Spleen (tissue), 11 donors: ENCODE data around the gene CDC42EP5. TPM values are rescaled to one million over a fixed set of nuclear protein-coding genes. Genes with fewer than 3 reads are reported as not detected.
A peak's percentile ranks its signal among the peaks of the same experiment; 100 is the strongest.
"Not testable (repeated sequence)": the region's sequence is repeated elsewhere in the genome, so short reads cannot be mapped to it uniquely, and the experiment has no call there.

Experiments used
- DNase-seq: peaks from one replicate; pipeline ENCODE4 v3.0.0-alpha.2; 2020
- H3K27ac ChIP-seq, 8 donors: fragments of 200-600 bp; sonication (generic) in 7 of 8; 1 replicate in 4 of 8; 2 replicates in 4 of 8; pipeline versions ENCODE4 v1.5.0 to v1.8.0; 2016 to 2021; ENCODE audit warnings: inconsistent platforms in 4 of 8, mild to moderate bottlenecking in 4 of 8, moderate library complexity in 1 of 8
- H3K27me3 ChIP-seq, 7 donors: fragments of 200-600 bp; sonication (generic) in 6 of 7; replicated peaks in 1 of 7; 1 replicate in 4 of 7; 2 replicates in 3 of 7; pipeline versions ENCODE4 v1.5.0 to v1.8.0; 2016 to 2021; ENCODE audit warnings: inconsistent platforms in 3 of 7, mild to moderate bottlenecking in 1 of 7
- H3K36me3 ChIP-seq, 6 donors: fragments of 200-600 bp; sonication (generic) in 5 of 6; 1 replicate in 4 of 6; 2 replicates in 2 of 6; pipeline versions ENCODE4 v1.5.0 to v1.8.0; 2016 to 2021; ENCODE audit warnings: inconsistent platforms in 2 of 6
- H3K4me1 ChIP-seq, 6 donors: fragments of 200-600 bp; sonication (generic) in 5 of 6; 1 replicate in 3 of 6; 2 replicates in 3 of 6; pipeline versions ENCODE4 v1.5.0 to v1.8.0; 2016 to 2021; ENCODE audit warnings: inconsistent platforms in 3 of 6
- H3K4me3 ChIP-seq, 8 donors: fragments of 200-600 bp; sonication (generic) in 7 of 8; 1 replicate in 4 of 8; 2 replicates in 4 of 8; pipeline versions ENCODE4 v1.5.0 to v1.8.0; 2016 to 2021; ENCODE audit warnings: inconsistent platforms in 4 of 8, mild to moderate bottlenecking in 4 of 8, moderate library complexity in 2 of 8
- H3K9me3 ChIP-seq, 8 donors: fragments of 200-600 bp; sonication (generic) in 7 of 8; 1 replicate in 4 of 8; 2 replicates in 4 of 8; pipeline versions ENCODE4 v1.5.0 to v1.8.0; 2016 to 2021; ENCODE audit warnings: inconsistent platforms in 4 of 8
- CTCF ChIP-seq, 11 experiments: fragments of 200-600 bp in 7 of 11; fragments of 450-650 bp in 4 of 11; sonication (generic) in 4 of 11; IDR thresholded peaks in 8 of 11; conservative IDR thresholded peaks in 3 of 11; 1 replicate in 7 of 11; 2 replicates in 4 of 11; pipeline versions ENCODE4 v1.4.0 to v1.8.0; 2016 to 2021; ENCODE audit warnings: antibody characterized with exemption in 11 of 11, inconsistent platforms in 4 of 11, mild to moderate bottlenecking in 1 of 11
- POLR2A ChIP-seq, 3 donors: fragments of 450-650 bp; IDR thresholded peaks; one replicate each; pipeline ENCODE4 v1.5.1; 2017; ENCODE audit warnings: antibody characterized with exemption in 3 of 3, mild to moderate bottlenecking in 1 of 3
- POLR2AphosphoS5 ChIP-seq, 3 donors: sonication (generic); formaldehyde crosslinking; IDR thresholded peaks; one replicate each; pipeline ENCODE4 v1.5.1; 2017; ENCODE audit warnings: antibody characterized with exemption in 3 of 3
- WGBS, 5 donors: extraction: QIAGEN DNeasy Blood & Tissue Kit in 3 of 5; methylation state at CpG; one replicate each; pipeline versions ENCODE4 v1.1.5 to v1.1.7; 2013 to 2018; 5-methylcytosine and 5-hydroxymethylcytosine counted together
- intact Hi-C: fragments of 100-400 bp; cut with DNase I; formaldehyde crosslinking; loops from one replicate; pipeline ENCODE4 v1.15.0; 2023; ENCODE audit warnings: low total_unique reads
- polyA plus RNA-seq, 3 donors: library from polyadenylated mRNA; stranded (reverse); fragments of 200-250 nt; gene quantifications; one replicate each; pipeline ENCODE4 v1.2.1, GENCODE V29; 2013
- total RNA-seq, 7 donors: library from RNA; depleted of rRNA in 3 of 7; stranded (reverse); fragments of >200 nt in 3 of 7; fragmentation: NEBNext Ultra II Directional in 4 of 7; extraction: Animal tissue kit (Norgen Biotek cat#: 25700) in 4 of 7; gene quantifications; one replicate each; pipeline versions ENCODE4 v1.1.0 to v1.2.1, GENCODE V29; 2016 to 2021
- donor health status: healthy with polysubstance abuse.
- donor health status: DM: no; HTN: no; CAD: no; lungs with moderate emphysema.
- donor health status: DM: no; HTN: no; CAD: no.
- donor health status: Bipolar disorder and iron deficiency.
- donor health status: healthy.
- donor health status: DM: no; HTN: no; CAD: no.
- donor health status: DM: yes; HTN: yes; CAD: no.

The CDC42EP5 gene
- total and polyA plus RNA-seq, 10 donors, result 6.6 to 16.1 (median 13.1) TPM

GRCh38 chr19:54449701-54450069, 23.4 kb downstream of the CDC42EP5 start:
- H3K4me3 ChIP-seq, result peak overlapping the region; percentile 51 to 98 (median 86)
- DNase-seq, result no peak
- peaks cover 4 to 66% (median 48%) of the 10 kb centered on the region in 6 donors for H3K36me3 ChIP-seq
- H3K27me3 ChIP-seq, result no peaks in the 10 kb centered on the region
- TF ChIP-seq POLR2A (IDR thresholded peaks at IDR 0.05), result no peak
- no peak for TF ChIP-seq CTCF (IDR thresholded peaks at IDR 0.05 in 8 of 11, conservative IDR thresholded peaks at IDR 0.05 in 3 of 11)
- no peak for TF ChIP-seq POLR2AphosphoS5 (IDR thresholded peaks at IDR 0.05)
- WGBS, 5 donors, result 1 to 3% (median 1%) methylated on average over 19 to 21 of the region's 21 CpGs
- peak overlapping the region; percentile 93 to 99 (median 98) for H3K27ac ChIP-seq
- peaks cover 23 to 76% (median 51%) of the 10 kb centered on the region in 6 donors for H3K4me1 ChIP-seq
- H3K9me3 ChIP-seq, result no peaks in the 10 kb centered on the region
- intact Hi-C loops, result no loop called here

DNA sequence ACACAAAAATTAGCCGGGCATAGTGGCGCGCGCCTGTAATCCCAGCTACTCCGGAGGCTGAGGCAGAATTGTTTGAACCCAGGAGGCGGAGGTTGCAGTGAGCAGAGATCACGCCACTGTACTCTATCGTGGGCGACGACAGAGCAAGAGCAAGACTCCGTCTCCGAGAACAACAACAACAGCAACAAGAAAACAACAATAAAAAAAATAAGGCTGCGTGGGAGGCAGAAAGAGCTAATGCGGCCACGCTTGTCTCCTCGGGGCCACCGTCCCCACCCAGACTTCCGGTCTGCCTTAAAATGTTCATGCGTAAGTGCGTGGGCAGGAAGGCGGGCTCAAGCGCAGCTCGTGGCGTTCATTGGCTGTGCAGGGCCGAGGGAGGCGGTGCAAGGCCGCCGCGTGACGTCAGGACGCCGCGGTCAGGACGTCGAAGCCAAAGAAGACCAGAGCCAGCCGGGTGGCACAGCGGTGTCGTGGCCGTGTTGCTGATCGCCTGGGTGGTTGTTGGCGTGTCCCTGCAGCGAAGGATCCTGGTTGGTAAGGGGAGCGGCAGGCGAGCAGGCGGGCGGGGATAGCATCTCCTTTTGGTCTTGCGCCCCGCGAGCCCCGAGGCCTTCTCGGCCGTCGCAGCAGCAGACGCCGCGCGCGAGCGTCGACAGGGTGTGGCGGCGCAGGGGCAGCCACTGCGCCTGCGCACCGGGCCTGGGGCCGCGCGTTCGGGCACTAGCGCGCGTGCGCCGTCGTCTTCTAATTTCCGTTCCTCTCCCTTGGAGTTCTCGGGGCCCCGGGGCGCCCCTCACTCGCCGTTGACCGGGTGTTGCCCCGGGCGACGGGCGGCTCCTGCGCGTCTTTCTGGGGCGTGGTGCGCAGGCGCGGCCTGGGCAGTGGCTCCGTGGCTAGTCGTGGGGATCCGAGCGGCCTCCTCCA, 24.1 kb downstream of the CDC42EP5 start, which contains the start of gene LENG8:
Gene LENG8 (plus strand): TSS at position 426 of the 927 bp plus-strand sequence. CDS start 2,146 bp downstream, outside the sequence.
- peak in 5 of 11 experiments; percentile 9 to 33 (median 23) for TF ChIP-seq CTCF (IDR thresholded peaks at IDR 0.05 in 8 of 11, conservative IDR thresholded peaks at IDR 0.05 in 3 of 11)
- peak; percentile 99 to 100 (median 100) for TF ChIP-seq POLR2AphosphoS5 (IDR thresholded peaks at IDR 0.05)
- TF ChIP-seq POLR2A (IDR thresholded peaks at IDR 0.05), result peak; percentile 65 to 85 (median 76)
- no peaks in the 10 kb centered on the region for H3K9me3 ChIP-seq
- peak within 1 kb of the TSS; percentile 51 to 98 (median 86) for H3K4me3 ChIP-seq
- H3K36me3 ChIP-seq, result peaks cover 2 to 66% (median 44%) of the 10 kb centered on the region in 6 donors
- 0% methylated on average over 57 to 96 of the region's 96 CpGs for WGBS, 5 donors
- peak within 1 kb of the TSS; percentile 93 to 99 (median 98) for H3K27ac ChIP-seq
- H3K4me1 ChIP-seq, result peaks cover 23 to 74% (median 51%) of the 10 kb centered on the region in 6 donors
- no peaks in the 10 kb centered on the region for H3K27me3 ChIP-seq
- intact Hi-C loops, result no loop called here
- peak; percentile 98 for DNase-seq

DNA sequence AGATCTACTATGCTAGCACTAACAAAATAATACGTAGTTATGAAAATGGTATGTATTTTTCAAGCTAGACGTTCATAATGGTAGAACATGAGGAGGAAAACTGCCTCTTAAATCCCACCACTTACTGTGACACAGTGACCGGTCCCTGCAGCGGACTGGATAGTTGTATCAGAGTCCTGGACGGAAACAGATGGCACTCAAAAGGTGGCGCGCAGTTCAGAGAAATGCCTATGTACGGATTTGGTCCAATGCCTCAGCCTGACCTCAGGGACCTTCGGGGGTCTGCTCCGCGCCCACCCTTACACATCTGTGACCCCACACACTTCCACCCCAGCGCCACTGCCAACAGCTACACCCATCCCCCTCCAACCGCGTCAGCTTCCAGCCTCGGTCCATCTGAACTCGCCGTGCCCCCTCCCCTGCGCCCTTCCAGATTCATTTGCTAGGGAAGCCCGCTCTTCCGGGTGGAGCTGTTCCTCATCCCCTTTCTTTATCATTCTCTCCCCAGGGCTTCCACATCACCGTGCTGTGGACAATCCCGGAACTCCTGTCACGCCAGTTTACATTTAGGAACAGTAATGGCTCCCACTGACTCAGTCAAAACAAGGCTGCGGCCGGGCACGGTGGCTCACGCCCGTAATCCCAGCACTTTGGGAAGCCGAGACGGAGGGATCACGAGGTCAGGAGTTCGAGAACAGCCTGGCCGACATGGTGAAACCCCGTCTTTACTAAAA, 24.9 kb downstream of the CDC42EP5 start:
- Histone ChIP-seq H3K27me3 (no peaks in the 10 kb centered on the region), H3K4me1 (peaks cover 23 to 66% (median 51%) of the 10 kb centered on the region in 6 donors), H3K36me3 (peaks cover 2 to 64% (median 35%) of the 10 kb centered on the region in 6 donors), H3K4me3 (peak overlapping the region; percentile 51 to 98 (median 86)), H3K9me3 (no peaks in the 10 kb centered on the region), H3K27ac (peak overlapping the region; percentile 93 to 99 (median 98))
- DNase-seq, result peak; percentile 87
- intact Hi-C loops, result no loop called here
- TF ChIP-seq POLR2A (IDR thresholded peaks at IDR 0.05) (no peak), POLR2AphosphoS5 (IDR thresholded peaks at IDR 0.05) (peak in 1 of 3 donors; percentile 63)
- WGBS, 5 donors, result 0 to 1% (median 1%) methylated on average over 26 to 34 of the region's 34 CpGs

DNA sequence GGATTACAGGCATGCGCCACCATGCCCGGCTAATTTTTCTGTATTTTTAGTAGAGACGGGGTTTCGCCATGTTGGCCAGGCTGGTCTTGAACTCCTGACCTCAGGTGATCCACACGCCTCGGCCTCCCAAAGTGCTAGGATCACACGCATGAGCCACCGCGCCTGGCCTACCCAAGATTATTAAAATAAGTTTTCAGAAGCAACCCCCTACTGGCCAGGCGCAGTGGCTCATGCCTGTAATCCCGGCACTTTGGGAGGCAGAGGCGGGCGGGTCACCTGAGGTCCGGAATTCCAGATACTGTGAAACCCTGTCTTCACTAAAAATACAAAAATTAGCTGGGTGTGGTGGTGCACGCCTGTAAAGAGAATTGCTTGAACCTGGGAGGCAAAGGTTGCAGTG, 26.7 kb downstream of the CDC42EP5 start:
- H3K27me3 ChIP-seq, H3K9me3 ChIP-seq, H3K4me3 ChIP-seq, intact Hi-C loops, DNase-seq, H3K27ac ChIP-seq: not testable (repeated sequence)
- Histone ChIP-seq H3K36me3 (peaks cover 0 to 64% (median 20%) of the 10 kb centered on the region in 6 donors), H3K4me1 (peaks cover 20 to 47% (median 39%) of the 10 kb centered on the region in 6 donors)
- 92 to 96% (median 94%) methylated on average over 15 of the region's 15 CpGs for WGBS, 5 donors
